Endothelial cell (in vitro differentiated cells): ENCODE data around the gene RPS6KA2. TPM values are rescaled to one million over a fixed set of nuclear protein-coding genes. Genes with fewer than 3 reads are reported as not detected.

Experiments used
- DNase-seq: peaks from one replicate; pipeline ENCODE4 v3.0.0; 2021; ENCODE audit warnings: low spot score
- H3K27ac Mint-ChIP-seq: one replicate; pipeline ENCODE4 v1.8.0; 2021; ENCODE audit warnings: mixed read lengths, inconsistent platforms; ENCODE audit not compliant: unreplicated experiment
- H3K27me3 Mint-ChIP-seq: one replicate; pipeline ENCODE4 v1.8.0; 2021; ENCODE audit warnings: mild to moderate bottlenecking, moderate library complexity, mixed read lengths, inconsistent platforms; ENCODE audit not compliant: unreplicated experiment
- H3K36me3 Mint-ChIP-seq: one replicate; pipeline ENCODE4 v1.8.0; 2021; ENCODE audit warnings: mild to moderate bottlenecking, low read depth, mixed read lengths, inconsistent platforms; ENCODE audit not compliant: unreplicated experiment
- H3K4me1 Mint-ChIP-seq: one replicate; pipeline ENCODE4 v1.8.0; 2021; ENCODE audit warnings: mild to moderate bottlenecking, mixed read lengths, inconsistent platforms; ENCODE audit not compliant: unreplicated experiment
- H3K4me3 Mint-ChIP-seq: one replicate; pipeline ENCODE4 v1.8.0; 2021; ENCODE audit warnings: mild to moderate bottlenecking, mixed read lengths, inconsistent platforms; ENCODE audit not compliant: unreplicated experiment
- H3K9me3 Mint-ChIP-seq: one replicate; pipeline ENCODE4 v1.8.0; 2021; ENCODE audit warnings: mixed read lengths, inconsistent platforms; ENCODE audit not compliant: unreplicated experiment
- total RNA-seq: library from RNA; stranded (reverse); fragmentation: NEBNext Ultra II Directional; extraction: Animal tissue kit (Norgen Biotek cat#: 25700); gene quantifications from one replicate; pipeline ENCODE4 v1.2.1, GENCODE V29; 2021; ENCODE audit not compliant: unreplicated experiment
- TF ChIP-seq, protein P1 (sequence below): fragments of 200-600 bp; sonication (generic); IDR thresholded peaks from one replicate; pipeline ENCODE4 v1.5.0; 2021; ENCODE audit warnings: antibody characterized with exemption; ENCODE audit not compliant: unreplicated experiment

Gene RPS6KA2
- total RNA-seq, 1 donor from 2014 or later: 105 TPM

- Mint-ChIP-seq H3K36me3 (peaks cover 33% of the 10 kb centered on the region), H3K9me3 (no peaks in the 10 kb centered on the region), H3K27ac (peak overlapping the region; percentile 80), H3K27me3 (peaks cover 15% of the 10 kb centered on the region), H3K4me3 (peak overlapping the region; percentile 71), H3K4me1 (peaks cover 87% of the 10 kb centered on the region)
- TF ChIP-seq, protein P1, sequence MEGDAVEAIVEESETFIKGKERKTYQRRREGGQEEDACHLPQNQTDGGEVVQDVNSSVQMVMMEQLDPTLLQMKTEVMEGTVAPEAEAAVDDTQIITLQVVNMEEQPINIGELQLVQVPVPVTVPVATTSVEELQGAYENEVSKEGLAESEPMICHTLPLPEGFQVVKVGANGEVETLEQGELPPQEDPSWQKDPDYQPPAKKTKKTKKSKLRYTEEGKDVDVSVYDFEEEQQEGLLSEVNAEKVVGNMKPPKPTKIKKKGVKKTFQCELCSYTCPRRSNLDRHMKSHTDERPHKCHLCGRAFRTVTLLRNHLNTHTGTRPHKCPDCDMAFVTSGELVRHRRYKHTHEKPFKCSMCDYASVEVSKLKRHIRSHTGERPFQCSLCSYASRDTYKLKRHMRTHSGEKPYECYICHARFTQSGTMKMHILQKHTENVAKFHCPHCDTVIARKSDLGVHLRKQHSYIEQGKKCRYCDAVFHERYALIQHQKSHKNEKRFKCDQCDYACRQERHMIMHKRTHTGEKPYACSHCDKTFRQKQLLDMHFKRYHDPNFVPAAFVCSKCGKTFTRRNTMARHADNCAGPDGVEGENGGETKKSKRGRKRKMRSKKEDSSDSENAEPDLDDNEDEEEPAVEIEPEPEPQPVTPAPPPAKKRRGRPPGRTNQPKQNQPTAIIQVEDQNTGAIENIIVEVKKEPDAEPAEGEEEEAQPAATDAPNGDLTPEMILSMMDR: no peak
- no peak for DNase-seq
These were observed 14.0 kb downstream of the RPS6KA2 start for GRCh38 chr6:166613027-166613426.

DNA sequence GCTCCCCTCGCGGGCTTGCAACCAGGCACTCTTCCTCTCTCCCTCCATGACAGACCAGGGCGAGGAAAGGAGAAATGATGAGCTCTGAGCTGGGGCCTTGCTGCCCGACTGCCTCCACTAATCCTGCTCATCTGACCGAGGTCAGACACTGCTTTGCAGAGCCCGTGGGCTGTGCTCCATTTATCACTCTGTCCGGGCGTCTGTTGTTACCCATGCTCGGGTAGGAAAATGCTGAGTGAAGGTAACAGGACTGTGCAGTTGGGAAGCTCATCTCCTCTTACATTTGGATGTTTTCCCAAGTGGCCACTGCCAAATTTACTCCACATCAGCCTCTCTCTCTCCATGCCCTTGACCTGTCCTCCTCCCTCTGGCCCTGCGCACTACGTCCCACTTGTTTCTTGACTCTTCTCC is 14.6 kb downstream of the RPS6KA2 start:
- Mint-ChIP-seq H3K4me3 (peak overlapping the region; percentile 37), H3K4me1 (peaks cover 90% of the 10 kb centered on the region), H3K27me3 (peaks cover 15% of the 10 kb centered on the region), H3K9me3 (no peaks in the 10 kb centered on the region), H3K36me3 (peaks cover 30% of the 10 kb centered on the region), H3K27ac (peak overlapping the region; percentile 80)
- no peak for DNase-seq
- TF ChIP-seq, protein P1: no peak

- Mint-ChIP-seq H3K27me3 (peaks cover 15% of the 10 kb centered on the region), H3K36me3 (peaks cover 26% of the 10 kb centered on the region), H3K27ac (no peak overlapping the region), H3K9me3 (no peaks in the 10 kb centered on the region), H3K4me3 (peak overlapping the region; percentile 23), H3K4me1 (peaks cover 86% of the 10 kb centered on the region)
- DNase-seq: no peak
- TF ChIP-seq, protein P1: no peak
These were observed 15.4 kb downstream of the RPS6KA2 start for GRCh38 chr6:166611631-166612030.

GRCh38 chr6:166610069-166610468 is 17.0 kb downstream of the RPS6KA2 start:
- Mint-ChIP-seq H3K4me3 (peak overlapping the region; percentile 12), H3K27ac (peak overlapping the region; percentile 80), H3K4me1 (peaks cover 70% of the 10 kb centered on the region), H3K36me3 (peaks cover 23% of the 10 kb centered on the region), H3K27me3 (peaks cover 14% of the 10 kb centered on the region), H3K9me3 (no peaks in the 10 kb centered on the region)
- no peak for DNase-seq
- TF ChIP-seq, protein P1: no peak

DNA sequence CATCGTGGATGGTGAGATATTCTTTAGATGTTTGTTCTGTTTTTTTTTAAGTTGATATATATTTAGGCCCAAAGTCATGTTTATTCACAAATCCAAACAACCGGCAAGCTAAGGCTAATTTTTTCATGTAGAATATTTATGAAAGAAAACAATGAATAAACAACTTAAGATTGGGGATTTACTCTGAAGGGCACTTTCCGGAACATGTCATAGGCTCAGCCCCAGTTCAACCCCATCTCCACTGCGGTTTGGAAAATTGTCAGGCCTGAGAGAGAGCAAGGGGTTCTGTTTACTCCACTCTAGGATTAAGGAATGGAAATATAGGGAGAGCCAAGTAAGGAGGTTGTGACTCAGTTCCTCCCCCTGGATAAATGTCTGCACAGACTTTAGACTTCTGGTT is 18.3 kb downstream of the RPS6KA2 start:
- H3K9me3 Mint-ChIP-seq: no peaks in the 10 kb centered on the region

More for the DNA sequence above, 18.3 kb downstream of the RPS6KA2 start:
- Mint-ChIP-seq H3K36me3 (peaks cover 12% of the 10 kb centered on the region), H3K27me3 (peaks cover 9% of the 10 kb centered on the region), H3K27ac (peak overlapping the region; percentile 23), H3K4me3 (no peak overlapping the region), H3K4me1 (peaks cover 57% of the 10 kb centered on the region)
- TF ChIP-seq, protein P1: no peak
- DNase-seq: no peak
